ENCODE results near the gene PTH1R.

PTH1R gene

GRCh38 chr3:46900007-46900292, 22.4 kb downstream of the PTH1R start:
- TF ChIP-seq, protein P1, sequence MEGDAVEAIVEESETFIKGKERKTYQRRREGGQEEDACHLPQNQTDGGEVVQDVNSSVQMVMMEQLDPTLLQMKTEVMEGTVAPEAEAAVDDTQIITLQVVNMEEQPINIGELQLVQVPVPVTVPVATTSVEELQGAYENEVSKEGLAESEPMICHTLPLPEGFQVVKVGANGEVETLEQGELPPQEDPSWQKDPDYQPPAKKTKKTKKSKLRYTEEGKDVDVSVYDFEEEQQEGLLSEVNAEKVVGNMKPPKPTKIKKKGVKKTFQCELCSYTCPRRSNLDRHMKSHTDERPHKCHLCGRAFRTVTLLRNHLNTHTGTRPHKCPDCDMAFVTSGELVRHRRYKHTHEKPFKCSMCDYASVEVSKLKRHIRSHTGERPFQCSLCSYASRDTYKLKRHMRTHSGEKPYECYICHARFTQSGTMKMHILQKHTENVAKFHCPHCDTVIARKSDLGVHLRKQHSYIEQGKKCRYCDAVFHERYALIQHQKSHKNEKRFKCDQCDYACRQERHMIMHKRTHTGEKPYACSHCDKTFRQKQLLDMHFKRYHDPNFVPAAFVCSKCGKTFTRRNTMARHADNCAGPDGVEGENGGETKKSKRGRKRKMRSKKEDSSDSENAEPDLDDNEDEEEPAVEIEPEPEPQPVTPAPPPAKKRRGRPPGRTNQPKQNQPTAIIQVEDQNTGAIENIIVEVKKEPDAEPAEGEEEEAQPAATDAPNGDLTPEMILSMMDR (conservative IDR thresholded peaks at IDR 0.05; ENCODE audit: low read depth, low read length) = no peak
- no peak for DNase-seq (ENCODE audit: low read depth)
- H3K4me3 ChIP-seq (ENCODE audit: low read length) = no peak overlapping the region

GRCh38 chr3:46900356-46900755, 22.8 kb downstream of the PTH1R start:
- TF ChIP-seq, protein P1 (conservative IDR thresholded peaks at IDR 0.05; ENCODE audit: low read depth, low read length) = no peak
- H3K4me3 ChIP-seq (ENCODE audit: low read length) = no peak overlapping the region
- no peak for DNase-seq (ENCODE audit: low read depth)

- TF ChIP-seq, protein P1 (conservative IDR thresholded peaks at IDR 0.05; ENCODE audit: low read depth, low read length) = no peak
- no peak for DNase-seq (ENCODE audit: low read depth)
- no peak overlapping the region for H3K4me3 ChIP-seq (ENCODE audit: low read length)
Measured at GRCh38 chr3:46901061-46901460, 23.5 kb downstream of the PTH1R start.

GRCh38 chr3:46901591-46902187, 24.2 kb downstream of the PTH1R start:
- no peak overlapping the region for H3K4me3 ChIP-seq (ENCODE audit: low read length)
- TF ChIP-seq, protein P1 (conservative IDR thresholded peaks at IDR 0.05; ENCODE audit: low read depth, low read length) = no peak
- DNase-seq (ENCODE audit: low read depth) = no peak

GRCh38 chr3:46902188-46902631, 24.7 kb downstream of the PTH1R start:
- no peak for DNase-seq (ENCODE audit: low read depth)
- TF ChIP-seq, protein P1 (conservative IDR thresholded peaks at IDR 0.05; ENCODE audit: low read depth, low read length) = no peak

GRCh38 chr3:46903341-46904302, 26.1 kb downstream of the PTH1R start:
- TF ChIP-seq, protein P1 (conservative IDR thresholded peaks at IDR 0.05; ENCODE audit: low read depth, low read length) = no peak
- no peak for DNase-seq (ENCODE audit: low read depth)
- H3K4me3 ChIP-seq (ENCODE audit: low read length) = no peak overlapping the region

More at GRCh38 chr3:46902188-46902631, 24.7 kb downstream of the PTH1R start:
- H3K4me3 ChIP-seq (ENCODE audit: low read length) = no peak overlapping the region
